Hepatocyte (in vitro differentiated cells): ENCODE data around the gene MBD5. TPM values are rescaled to one million over a fixed set of nuclear protein-coding genes. Genes with fewer than 3 reads are reported as not detected.

Source experiments
- DNase-seq: peaks from one replicate; pipeline ENCODE4 v3.0.0-alpha.2; 2016; ENCODE audit warnings: low spot score
- H2AFZ ChIP-seq: fragments of 200-600 bp; sonication (generic); 2 replicates; pipeline ENCODE4 v1.6.0; 2016; ENCODE audit warnings: antibody characterized with exemption, mild to moderate bottlenecking
- H3K27ac ChIP-seq: fragments of 200-600 bp; sonication (generic); 2 replicates; pipeline ENCODE4 v1.5.1; 2016; ENCODE audit warnings: mild to moderate bottlenecking
- H3K27me3 ChIP-seq: fragments of 200-600 bp; sonication (generic); 2 replicates; pipeline ENCODE4 v1.6.1; 2016
- H3K36me3 ChIP-seq: fragments of 200-600 bp; sonication (generic); replicated peaks from 2 replicates; pipeline ENCODE4 v1.5.1; 2016; ENCODE audit warnings: low read depth; ENCODE audit not compliant: insufficient read depth
- H3K4me1 ChIP-seq: fragments of 200-600 bp; sonication (generic); 2 replicates; pipeline ENCODE4 v1.5.1; 2016; ENCODE audit warnings: mild to moderate bottlenecking, moderate library complexity; ENCODE audit not compliant: insufficient read depth
- H3K4me2 ChIP-seq: fragments of 200-600 bp; sonication (generic); 2 replicates; pipeline ENCODE4 v1.6.0; 2016
- H3K4me3 ChIP-seq: fragments of 200-600 bp; sonication (generic); 2 replicates; pipeline ENCODE4 v1.5.1; 2016; ENCODE audit warnings: mild to moderate bottlenecking
- H3K79me2 ChIP-seq: fragments of 200-600 bp; sonication (generic); 2 replicates; pipeline ENCODE4 v1.6.0; 2017; ENCODE audit warnings: mild to moderate bottlenecking
- H3K9me2 ChIP-seq: fragments of 200-600 bp; sonication (generic); replicated peaks from 2 replicates; pipeline ENCODE4 v1.6.0; 2017; ENCODE audit warnings: mild to moderate bottlenecking; ENCODE audit not compliant: insufficient read depth
- H3K9me3 ChIP-seq: fragments of 200-600 bp; sonication (generic); 2 replicates; pipeline ENCODE4 v1.5.1; 2016; ENCODE audit warnings: low read depth, mild to moderate bottlenecking
- H4K20me1 ChIP-seq: fragments of 200-600 bp; sonication (generic); 2 replicates; pipeline ENCODE4 v1.6.0; 2016; ENCODE audit warnings: mild to moderate bottlenecking; ENCODE audit not compliant: insufficient read depth, poor library complexity, severe bottlenecking
- CTCF ChIP-seq: fragments of 200-600 bp; sonication (generic); IDR thresholded peaks from 2 replicates; pipeline ENCODE4 v1.5.1; 2016; ENCODE audit warnings: antibody characterized with exemption, mild to moderate bottlenecking; ENCODE audit not compliant: poor library complexity
- EZH2 ChIP-seq: fragments of 200-600 bp; sonication (generic); IDR thresholded peaks from 2 replicates; pipeline ENCODE4 v1.6.1; 2016; ENCODE audit warnings: antibody characterized with exemption, mild to moderate bottlenecking, borderline replicate concordance
- EZH2phosphoT487 ChIP-seq: fragments of 200-600 bp; sonication (generic); IDR thresholded peaks from one replicate; pipeline ENCODE4 v1.6.1; 2018; ENCODE audit warnings: antibody characterized with exemption, mild to moderate bottlenecking, low read depth, moderate library complexity; ENCODE audit not compliant: unreplicated experiment, severe bottlenecking
- WGBS: methylation state at CpG from one replicate; pipeline ENCODE4 v1.1.6; 2016; ENCODE audit warnings: low lambda C conversion rate; ENCODE audit errors: missing lambda C conversion rate; 5-methylcytosine and 5-hydroxymethylcytosine counted together
- polyA plus RNA-seq: library from polyadenylated mRNA; unstranded; fragments of >200 nt; fragmentation: Nextera tagmentation; extraction: Ambion mirVana; gene quantifications from 2 replicates; pipeline ENCODE4 v1.2.1, GENCODE V29; 2016
- total RNA-seq: library from RNA; depleted of rRNA; stranded (reverse); fragments of >200 nt; gene quantifications from 2 replicates; pipeline ENCODE4 v1.2.3, GENCODE V29; 2014

The MBD5 gene
- total and polyA plus RNA-seq, 2 experiments from 2014 or later, result 20.9 to 36.2 TPM

GRCh38 chr2:148039783-148040182, 18.9 kb downstream of the MBD5 start:
- WGBS, result 90% methylated on average over 1 of the region's 1 CpG
- Histone ChIP-seq H3K27ac (no peak overlapping the region), H3K79me2 (peaks cover 14% of the 10 kb centered on the region), H3K9me2 (no peaks in the 10 kb centered on the region), H4K20me1 (no peaks in the 10 kb centered on the region), H3K9me3 (no peaks in the 10 kb centered on the region), H2AFZ (no peak overlapping the region), H3K4me1 (no peaks in the 10 kb centered on the region), H3K4me3 (no peak overlapping the region), H3K27me3 (no peaks in the 10 kb centered on the region), H3K4me2 (no peak overlapping the region), H3K36me3 (no peaks in the 10 kb centered on the region)
- TF ChIP-seq CTCF, result no peak
- no peak for TF ChIP-seq EZH2phosphoT487
- DNase-seq, result no peak

- H3K27me3 ChIP-seq, result no peaks in the 10 kb centered on the region
- H2AFZ ChIP-seq, result no peak overlapping the region
- no peaks in the 10 kb centered on the region for H3K9me3 ChIP-seq
- H3K4me2 ChIP-seq, result no peak overlapping the region
- DNase-seq, result no peak
- H4K20me1 ChIP-seq, result no peaks in the 10 kb centered on the region
- TF ChIP-seq CTCF, result no peak
- no peak for TF ChIP-seq EZH2phosphoT487
- no peak for TF ChIP-seq EZH2
- H3K27ac ChIP-seq, result no peak overlapping the region
- H3K4me3 ChIP-seq, result no peak overlapping the region
- H3K9me2 ChIP-seq, result no peaks in the 10 kb centered on the region
- peaks cover 16% of the 10 kb centered on the region for H3K79me2 ChIP-seq
- H3K4me1 ChIP-seq, result no peaks in the 10 kb centered on the region
- WGBS, result 98% methylated on average over 2 of the region's 2 CpGs
- no peaks in the 10 kb centered on the region for H3K36me3 ChIP-seq
Measured at GRCh38 chr2:148042219-148042618, 21.3 kb downstream of the MBD5 start.

- H4K20me1 ChIP-seq, result no peaks in the 10 kb centered on the region
- no peak for DNase-seq
- H3K9me2 ChIP-seq, result no peaks in the 10 kb centered on the region
- no peaks in the 10 kb centered on the region for H3K36me3 ChIP-seq
- H3K79me2 ChIP-seq, result peaks cover 12% of the 10 kb centered on the region
- no peak overlapping the region for H3K4me3 ChIP-seq
- H2AFZ ChIP-seq, result no peak overlapping the region
- TF ChIP-seq CTCF, result no peak
- TF ChIP-seq EZH2phosphoT487, result no peak
- TF ChIP-seq EZH2, result no peak
- no peak overlapping the region for H3K4me2 ChIP-seq
- 97% methylated on average over 2 of the region's 2 CpGs for WGBS
- no peak overlapping the region for H3K27ac ChIP-seq
- H3K9me3 ChIP-seq, result no peaks in the 10 kb centered on the region
- no peaks in the 10 kb centered on the region for H3K27me3 ChIP-seq
- no peaks in the 10 kb centered on the region for H3K4me1 ChIP-seq
Measured at GRCh38 chr2:148044322-148044721, 23.4 kb downstream of the MBD5 start.

GRCh38 chr2:148046802-148047201, 25.9 kb downstream of the MBD5 start:
- Histone ChIP-seq H4K20me1 (no peaks in the 10 kb centered on the region), H3K79me2 (peaks cover 23% of the 10 kb centered on the region), H3K4me2 (no peak overlapping the region), H3K4me1 (no peaks in the 10 kb centered on the region), H3K9me2 (no peaks in the 10 kb centered on the region), H3K36me3 (no peaks in the 10 kb centered on the region), H3K4me3 (no peak overlapping the region), H2AFZ (no peak overlapping the region), H3K27me3 (no peaks in the 10 kb centered on the region), H3K9me3 (no peaks in the 10 kb centered on the region), H3K27ac (no peak overlapping the region)
- DNase-seq, result no peak
- WGBS, result 100% methylated on average over 1 of the region's 1 CpG
- TF ChIP-seq EZH2phosphoT487 (no peak), EZH2 (no peak), CTCF (no peak)
